Measurements from ENCODE around the gene DCTN4.

DNA sequence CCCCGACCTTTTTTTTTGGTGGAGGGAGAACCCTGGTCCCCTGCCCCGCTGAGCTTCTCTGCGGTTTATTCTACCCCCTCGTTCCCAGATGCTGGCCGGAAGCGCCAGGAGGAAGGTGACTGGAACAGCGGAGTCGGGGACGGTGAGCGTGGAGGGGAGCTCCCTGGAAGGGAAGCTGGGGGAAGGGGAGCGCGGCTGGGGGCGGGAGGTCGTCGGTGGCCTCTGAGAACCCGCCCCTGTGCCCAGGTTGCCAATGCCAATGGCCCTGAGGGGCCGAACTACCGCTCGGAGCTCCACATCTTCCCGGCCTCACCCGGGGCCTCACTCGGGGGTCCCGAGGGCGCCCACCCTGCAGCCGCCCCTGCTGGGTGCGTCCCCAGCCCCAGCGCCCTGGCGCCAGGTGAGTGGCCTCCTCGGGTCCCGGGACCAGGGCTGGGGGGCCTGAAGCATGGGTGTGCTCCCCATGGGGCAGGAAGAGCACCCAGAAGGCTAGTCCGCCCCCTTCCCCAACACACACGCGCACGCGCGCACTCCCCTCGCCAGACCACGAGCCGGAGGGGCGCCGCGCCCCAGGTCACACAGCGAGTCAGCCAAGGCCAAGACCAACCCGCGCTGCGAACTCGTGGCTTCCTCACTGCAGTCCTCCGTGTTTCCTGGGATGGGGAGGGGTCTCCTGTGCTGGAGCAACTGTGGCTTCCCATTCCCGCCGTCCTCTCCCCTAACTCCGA is 87.1 kb downstream of the DCTN4 start:
- TF ChIP-seq, protein P1, sequence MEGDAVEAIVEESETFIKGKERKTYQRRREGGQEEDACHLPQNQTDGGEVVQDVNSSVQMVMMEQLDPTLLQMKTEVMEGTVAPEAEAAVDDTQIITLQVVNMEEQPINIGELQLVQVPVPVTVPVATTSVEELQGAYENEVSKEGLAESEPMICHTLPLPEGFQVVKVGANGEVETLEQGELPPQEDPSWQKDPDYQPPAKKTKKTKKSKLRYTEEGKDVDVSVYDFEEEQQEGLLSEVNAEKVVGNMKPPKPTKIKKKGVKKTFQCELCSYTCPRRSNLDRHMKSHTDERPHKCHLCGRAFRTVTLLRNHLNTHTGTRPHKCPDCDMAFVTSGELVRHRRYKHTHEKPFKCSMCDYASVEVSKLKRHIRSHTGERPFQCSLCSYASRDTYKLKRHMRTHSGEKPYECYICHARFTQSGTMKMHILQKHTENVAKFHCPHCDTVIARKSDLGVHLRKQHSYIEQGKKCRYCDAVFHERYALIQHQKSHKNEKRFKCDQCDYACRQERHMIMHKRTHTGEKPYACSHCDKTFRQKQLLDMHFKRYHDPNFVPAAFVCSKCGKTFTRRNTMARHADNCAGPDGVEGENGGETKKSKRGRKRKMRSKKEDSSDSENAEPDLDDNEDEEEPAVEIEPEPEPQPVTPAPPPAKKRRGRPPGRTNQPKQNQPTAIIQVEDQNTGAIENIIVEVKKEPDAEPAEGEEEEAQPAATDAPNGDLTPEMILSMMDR (IDR thresholded peaks at IDR 0.05), result no peak
- no peak for TF ChIP-seq POLR2A (IDR thresholded peaks at IDR 0.05)

Measured in Peyer's patch (tissue), 4 donors.